ENCODE results near the gene RASAL3.

The RASAL3 gene

DNA sequence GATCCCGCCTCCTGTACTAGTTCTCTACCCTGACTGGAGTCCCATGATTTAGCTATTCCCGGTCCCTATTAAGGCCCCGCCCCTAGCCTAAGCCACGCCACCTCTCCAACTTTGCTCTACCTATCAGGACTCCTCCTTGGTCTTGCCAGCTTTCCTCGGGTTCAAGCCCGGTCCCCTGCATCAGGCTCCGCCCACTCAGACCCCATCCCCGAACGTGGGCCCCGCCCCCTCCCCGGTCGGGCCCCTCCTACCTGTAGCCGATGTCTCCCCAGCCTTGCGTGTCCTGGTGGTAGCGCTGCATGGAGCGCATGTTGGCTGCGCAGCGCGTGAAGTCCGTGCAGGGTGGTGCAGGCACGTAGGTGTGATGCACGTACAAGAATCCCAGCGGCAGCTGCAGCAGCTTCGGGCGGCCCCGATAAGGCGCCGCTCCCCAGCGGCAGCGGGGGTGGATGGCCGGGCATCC, 7.3 kb upstream of the RASAL3 start:
- DNase-seq = no peak

DNA sequence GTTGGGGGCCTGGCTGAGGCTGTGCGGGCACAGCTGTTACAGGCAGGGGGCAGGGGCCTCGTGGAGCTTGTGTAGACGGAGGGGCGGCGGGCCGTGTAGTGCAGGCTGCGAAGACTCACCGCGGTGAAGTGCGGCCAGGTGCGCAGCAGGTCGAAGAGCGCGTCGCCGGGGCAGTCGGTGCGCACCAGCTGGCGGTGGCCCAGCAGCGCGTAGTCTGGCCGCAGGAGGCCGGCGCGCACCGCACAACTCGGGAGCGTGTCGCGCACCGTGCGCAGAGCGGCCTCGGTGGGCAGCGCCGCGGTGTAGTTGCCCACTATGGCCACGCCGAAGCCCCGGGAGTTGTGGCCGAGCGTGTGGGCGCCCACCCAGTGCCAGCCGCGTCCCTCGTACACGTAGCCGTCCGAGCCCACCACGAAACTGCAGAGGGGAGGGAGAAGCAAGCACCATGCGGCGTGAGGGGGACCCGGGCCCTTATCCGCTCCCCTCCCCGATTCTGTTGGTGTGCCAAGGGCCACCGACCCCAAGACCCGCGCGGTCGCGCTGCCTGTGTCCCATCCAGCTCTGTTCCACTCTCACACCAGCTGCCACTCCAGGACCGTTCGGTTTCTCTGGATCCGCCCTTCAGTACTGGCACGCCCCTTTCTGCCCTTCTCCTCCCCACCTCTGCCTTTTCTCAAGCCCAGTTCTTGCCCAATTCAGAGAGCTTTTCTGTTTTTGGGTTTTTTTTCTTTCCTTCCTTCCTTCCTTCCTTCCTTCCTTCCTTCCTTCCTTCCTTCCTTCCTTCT, 5.4 kb upstream of the RASAL3 start:
- peak; percentile 67 for DNase-seq

DNA sequence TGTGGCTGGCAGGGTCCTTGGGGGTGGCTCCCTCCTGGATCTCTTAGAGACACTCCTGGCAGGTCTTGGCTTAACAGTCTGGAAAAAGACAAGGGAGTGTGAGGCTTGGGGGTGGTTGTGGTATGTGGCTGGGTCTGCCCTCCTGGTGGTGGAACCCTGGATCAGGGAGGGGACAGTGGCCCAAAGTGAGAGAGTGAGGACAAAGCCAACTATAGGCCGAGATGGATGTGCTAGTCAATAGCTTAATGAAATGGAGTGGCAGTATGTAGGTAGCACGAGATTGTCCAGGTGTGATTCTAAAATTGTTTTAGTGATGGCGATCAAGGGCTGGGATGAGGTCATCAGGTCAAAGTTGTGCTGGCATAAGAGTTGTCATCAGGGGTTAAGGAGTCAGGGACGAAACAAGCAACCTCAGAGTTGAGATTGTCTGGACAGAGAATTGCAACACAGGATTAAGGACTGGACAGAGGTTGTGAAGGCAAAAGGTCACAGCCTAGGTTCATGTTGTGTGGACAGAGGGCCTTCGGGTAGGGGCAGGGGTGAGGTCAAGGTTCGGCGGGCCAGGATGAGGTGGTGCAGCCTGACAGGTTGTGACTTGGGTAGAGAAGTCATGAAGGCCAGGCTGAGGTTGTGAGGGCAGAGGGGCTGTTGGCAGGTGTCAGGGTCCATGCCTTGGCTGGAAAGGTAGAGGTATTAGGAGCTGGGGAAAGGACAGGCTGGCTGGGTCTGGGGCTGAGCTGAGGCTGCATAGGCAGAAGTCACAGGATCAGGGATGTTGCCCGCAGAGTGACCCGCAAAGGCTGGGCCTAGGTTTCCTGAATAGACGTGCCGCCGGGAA, 4.5 kb upstream of the RASAL3 start:
- no peak for DNase-seq

DNA sequence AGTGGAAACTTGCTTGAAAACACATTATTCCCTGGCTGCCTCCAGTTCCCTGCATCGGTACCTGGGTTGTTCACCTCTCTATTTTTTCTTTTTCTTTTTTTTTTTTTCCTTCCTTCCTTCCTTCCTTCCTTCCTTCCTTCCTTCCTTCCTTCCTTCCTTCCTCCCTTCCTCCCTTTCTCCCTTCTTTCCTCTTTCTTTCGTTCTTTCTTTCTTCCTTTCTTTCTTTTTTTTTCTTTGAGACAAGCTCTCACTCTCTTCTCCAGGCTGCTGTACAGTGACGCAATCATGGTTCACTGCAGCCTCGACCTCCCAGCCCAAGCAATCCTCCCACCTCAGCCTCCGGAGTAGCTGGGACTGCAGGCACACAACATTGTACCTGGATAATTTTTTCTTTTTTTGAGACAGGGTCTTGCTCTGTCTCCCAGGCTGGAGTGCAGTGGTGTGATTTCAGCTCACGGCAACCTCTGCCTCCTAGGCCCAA, 3.4 kb upstream of the RASAL3 start:
- DNase-seq = no peak

GRCh38 chr19:15466851-15467733, 2.7 kb upstream of the RASAL3 start:
- DNase-seq = peak; percentile 79

DNA sequence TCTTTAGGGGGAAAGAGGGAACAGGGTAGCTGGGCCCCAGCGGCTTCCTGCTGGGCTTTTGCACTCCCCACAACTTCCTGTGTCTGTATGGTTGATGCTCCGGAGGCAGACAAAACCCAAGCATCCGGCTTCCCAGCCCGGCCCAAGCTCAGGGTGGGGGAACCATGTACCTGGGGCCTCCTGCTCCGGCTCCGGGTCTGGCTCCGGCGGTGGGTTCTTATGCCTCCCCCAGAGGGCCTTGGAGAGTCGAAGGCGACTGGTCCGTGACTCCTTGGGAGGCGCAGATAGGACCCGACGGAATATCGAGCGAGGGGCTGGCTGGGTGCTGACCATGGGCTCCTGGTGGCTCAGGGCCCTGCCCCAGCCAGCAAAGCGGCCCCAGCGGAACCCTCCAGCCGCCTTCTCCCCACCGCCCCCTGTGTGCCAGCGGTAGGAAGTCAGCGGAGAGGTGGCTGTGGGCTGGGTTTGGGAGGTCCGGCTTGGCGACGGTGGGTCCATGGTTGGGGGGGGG, 428 bp downstream of the RASAL3 start:
- peak; percentile 88 for DNase-seq

DNA sequence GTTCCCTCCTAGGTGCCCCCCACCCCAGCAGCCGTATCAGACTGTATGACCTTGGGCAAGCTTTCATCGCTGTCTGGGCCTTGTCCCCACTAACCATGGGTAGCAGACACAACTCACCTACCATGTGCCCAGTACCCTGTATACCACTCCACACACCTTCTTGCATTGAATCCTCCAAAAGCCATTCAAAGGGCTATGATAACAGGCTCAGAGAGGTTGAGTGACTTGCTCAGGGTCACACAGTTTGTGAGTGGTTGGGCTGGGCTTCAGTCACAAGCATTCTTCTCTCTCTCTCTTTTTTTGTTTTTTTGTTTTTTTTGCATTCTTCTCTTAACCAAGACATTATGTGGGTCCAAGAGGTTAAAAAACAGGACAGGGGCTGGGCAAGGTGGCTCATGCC, 2.6 kb downstream of the RASAL3 start:
- DNase-seq = no peak

GRCh38 chr19:15457701-15458484, 6.5 kb downstream of the RASAL3 start:
- no peak for DNase-seq

GRCh38 chr19:15456871-15457700, 7.3 kb downstream of the RASAL3 start:
- DNase-seq = peak; percentile 19

DNA sequence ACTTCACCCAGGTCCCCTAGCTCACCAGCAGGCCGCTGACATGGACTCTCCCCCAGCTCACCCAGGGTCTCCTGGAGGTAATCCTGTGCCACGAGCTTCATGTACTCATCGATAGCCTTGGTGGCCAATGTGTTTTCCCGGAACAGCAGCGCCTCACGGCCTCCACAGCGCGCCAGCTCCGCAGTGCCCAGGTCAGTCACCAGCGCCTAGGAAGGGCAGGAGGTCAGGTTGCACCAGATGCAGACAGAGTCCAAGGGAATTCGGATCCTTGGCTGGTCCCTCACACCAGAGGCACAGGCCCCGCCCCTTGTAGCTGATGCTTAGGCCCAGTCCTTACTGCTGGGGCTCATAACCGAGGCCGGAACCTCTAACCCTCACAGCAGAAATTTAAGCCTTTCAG, 7.9 kb downstream of the RASAL3 start:
- DNase-seq = no peak

DNA sequence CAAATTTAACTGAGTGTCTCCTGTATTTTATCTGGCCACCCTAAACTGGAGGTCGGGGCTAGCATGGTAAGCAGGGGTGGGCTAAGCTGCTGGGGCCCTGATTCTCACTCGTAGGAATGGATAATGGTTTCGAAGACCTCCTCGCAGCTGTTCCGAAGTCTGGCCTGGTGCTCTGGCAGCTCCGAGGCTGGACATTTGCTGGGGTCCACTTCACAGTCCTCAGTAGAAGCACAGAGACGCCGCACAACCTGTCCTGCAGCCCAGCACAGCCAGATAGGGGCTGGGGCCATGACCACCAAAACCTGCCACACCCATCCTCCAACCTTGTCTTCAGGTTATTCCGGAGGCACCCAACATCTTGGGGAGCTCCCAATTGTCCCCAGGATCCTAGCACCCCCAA, 8.3 kb downstream of the RASAL3 start:
- DNase-seq = no peak

DNA sequence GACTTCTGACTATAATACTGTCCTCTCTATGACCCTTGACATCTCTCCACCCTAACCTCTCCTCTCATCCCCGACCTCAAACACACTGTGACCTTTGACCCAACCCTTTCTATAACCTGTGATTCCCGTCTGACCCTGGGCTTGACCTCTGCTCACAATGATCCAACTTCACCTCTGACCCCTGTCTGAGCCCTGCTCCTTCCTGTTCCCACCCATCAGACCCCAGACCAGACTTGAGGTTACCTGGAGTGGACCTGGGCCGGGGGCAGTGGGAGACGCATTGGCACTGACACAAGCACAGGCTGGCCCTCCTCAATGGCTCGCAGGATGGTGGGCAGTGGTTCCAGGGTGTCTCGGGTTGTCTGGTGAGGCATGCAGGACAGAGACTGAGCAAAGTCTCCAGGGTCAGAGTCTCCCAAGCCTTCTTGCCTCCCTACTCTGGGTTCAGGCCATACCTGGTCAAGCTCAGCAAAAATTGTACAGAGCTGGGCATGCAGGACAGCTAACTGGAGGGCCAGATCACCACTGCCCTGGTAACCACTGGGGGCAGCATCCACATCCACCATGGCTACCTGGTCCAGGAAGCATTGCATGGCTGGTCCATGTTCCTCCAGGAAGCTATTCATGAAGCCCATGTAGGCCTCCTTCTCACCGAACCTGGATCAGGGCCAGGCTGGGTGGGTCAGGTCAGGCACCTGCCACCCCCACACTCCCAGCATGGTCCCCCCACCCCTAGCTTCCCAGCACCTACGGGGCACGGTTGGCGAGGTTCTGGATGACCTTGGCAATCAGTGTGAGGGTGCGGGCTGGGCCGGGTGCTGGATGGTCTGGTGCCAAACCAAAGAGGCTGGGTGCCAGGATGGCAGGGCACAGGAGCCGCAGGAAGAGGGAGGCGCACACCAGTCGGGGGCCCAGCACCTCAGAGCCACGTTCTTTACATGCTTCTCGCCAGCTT, 10.2 kb downstream of the RASAL3 start:
- DNase-seq = no peak

DNA sequence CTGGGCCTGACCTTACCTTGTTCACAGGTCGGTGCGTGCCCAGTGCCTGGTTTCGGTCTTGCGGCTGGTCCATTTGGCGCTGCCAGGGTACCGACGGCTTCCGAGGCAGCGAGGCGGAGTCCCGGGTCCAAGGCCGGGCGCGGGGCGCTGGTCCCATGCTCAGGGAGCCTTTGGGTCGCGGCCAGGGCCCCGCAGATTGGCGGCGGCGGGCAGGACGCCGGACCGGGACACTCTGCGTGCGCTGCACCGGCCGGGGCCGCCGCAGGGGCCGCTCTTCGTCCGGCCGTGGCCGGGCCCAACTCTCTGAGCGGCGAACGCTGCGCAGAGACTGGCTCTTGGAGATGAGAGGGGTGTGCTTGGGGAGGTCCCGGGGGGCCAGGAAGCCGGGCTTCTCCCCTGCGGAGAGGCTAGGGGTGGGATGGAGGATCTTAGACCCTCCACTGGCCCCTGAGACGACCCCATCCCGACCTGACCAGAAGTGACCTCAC, 11.2 kb downstream of the RASAL3 start:
- DNase-seq = no peak

DNA sequence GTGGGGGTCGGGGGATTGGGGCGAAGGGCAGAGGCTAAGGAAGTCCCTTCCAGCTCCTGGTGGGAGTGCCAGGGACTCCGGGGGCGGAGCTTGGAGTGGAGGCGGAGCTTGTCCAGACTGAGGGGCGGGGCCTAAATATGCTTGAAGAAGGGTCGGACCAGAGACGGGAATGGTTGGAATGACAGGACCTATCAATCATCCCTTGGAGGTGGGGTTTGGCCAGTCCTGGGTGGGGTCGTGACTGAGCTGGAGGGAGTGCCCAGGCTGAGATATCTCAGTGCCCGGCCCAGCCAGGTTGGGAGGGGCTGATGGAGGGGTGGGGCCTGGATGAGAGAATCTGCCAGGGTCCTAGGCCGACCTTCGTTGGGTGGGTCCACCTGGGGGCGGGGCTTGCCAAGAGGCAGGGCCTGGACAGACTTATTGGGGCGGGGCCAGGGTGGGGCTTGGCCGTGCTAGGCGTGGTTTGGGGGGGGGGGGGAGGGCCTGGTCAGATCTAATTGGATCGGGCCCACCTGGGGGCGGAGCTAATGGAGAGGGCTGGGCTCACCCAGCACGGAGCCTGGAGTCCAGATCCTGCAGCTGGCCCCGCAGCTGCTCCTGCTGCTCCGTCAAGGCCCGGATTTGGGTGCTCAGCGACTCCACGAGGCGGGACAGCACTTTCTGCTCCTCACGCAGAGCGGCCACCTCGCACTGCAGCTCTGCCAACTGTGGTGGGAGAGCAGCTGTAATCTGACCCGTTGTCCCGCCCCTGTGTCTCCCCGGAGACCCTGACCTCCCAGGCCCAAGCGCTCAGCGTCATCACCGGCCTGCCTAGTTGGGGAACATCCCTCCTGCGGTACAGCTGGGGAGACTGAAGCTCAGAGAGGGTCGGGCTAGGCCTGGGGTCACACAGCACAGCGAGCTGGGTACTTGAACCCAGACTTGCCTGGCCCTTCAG, 12.0 kb downstream of the RASAL3 start:
- DNase-seq = peak; percentile 34

- no peak for DNase-seq
These were observed 13.8 kb downstream of the RASAL3 start for GRCh38 chr19:15450528-15450890.

GRCh38 chr19:15449620-15450527, 14.5 kb downstream of the RASAL3 start, which contains the start of gene WIZ:
TSS of gene WIZ (minus strand) at chr19:15449956. CDS start at chr19:15448307, 1,649 bp downstream.
- peak; percentile 89 for DNase-seq

Measured in CD4-positive, alpha-beta T cell treated with Interleukin-17A for 4 hours (primary cell).